Measurements from ENCODE around the gene PDZD2.

DNA sequence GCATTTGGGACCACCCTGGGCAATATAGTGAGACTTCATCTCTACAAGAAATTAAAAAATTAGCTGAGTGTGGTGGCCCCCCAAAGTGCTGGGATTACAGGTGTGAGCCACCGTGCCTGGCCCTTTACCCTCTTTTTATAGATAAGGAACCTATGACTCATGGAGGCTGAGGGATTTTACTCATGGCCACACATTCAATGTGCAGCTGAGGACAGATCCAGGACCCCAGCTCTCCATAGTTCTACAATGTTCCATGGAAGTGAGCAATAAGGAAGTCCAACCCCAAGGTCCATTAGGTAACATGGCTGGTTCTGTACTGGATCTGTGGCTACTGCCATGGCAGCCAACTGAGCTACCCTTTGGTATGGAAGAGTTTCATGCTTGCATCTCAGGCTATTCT is 25.3 kb upstream of the PDZD2 start:
- TF ChIP-seq, protein P1, sequence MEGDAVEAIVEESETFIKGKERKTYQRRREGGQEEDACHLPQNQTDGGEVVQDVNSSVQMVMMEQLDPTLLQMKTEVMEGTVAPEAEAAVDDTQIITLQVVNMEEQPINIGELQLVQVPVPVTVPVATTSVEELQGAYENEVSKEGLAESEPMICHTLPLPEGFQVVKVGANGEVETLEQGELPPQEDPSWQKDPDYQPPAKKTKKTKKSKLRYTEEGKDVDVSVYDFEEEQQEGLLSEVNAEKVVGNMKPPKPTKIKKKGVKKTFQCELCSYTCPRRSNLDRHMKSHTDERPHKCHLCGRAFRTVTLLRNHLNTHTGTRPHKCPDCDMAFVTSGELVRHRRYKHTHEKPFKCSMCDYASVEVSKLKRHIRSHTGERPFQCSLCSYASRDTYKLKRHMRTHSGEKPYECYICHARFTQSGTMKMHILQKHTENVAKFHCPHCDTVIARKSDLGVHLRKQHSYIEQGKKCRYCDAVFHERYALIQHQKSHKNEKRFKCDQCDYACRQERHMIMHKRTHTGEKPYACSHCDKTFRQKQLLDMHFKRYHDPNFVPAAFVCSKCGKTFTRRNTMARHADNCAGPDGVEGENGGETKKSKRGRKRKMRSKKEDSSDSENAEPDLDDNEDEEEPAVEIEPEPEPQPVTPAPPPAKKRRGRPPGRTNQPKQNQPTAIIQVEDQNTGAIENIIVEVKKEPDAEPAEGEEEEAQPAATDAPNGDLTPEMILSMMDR (IDR thresholded peaks at IDR 0.05; ENCODE audit: poor library complexity) = no peak
- TF ChIP-seq EZH2 (IDR thresholded peaks at IDR 0.05; ENCODE audit: borderline replicate concordance) (no peak), EZH2phosphoT487 (IDR thresholded peaks at IDR 0.05; ENCODE audit: low read depth, severe bottlenecking, unreplicated experiment) (no peak)

All from hepatocyte (in vitro differentiated cells).